DOHH2 (cell line): Measurements from ENCODE around the gene KLHL21.
"Not testable (repeated sequence)": the region's sequence is repeated elsewhere in the genome, so short reads cannot be mapped to it uniquely, and the experiment has no call there.

Experiments
- H3F3A ChIP-seq: fragments of 200-600 bp; sonication (generic), shearing (Covaris generic); 2 replicates; pipeline ENCODE4 v1.6.0; 2016; ENCODE audit warnings: antibody characterized with exemption, mild to moderate bottlenecking; ENCODE audit not compliant: control insufficient read depth, insufficient read depth
- H3K27ac ChIP-seq: fragments of 200-600 bp; sonication (generic); 2 replicates; pipeline ENCODE4 v1.5.1; 2014; ENCODE audit warnings: low read depth, mild to moderate bottlenecking, low read length, moderate library complexity
- H3K27me3 ChIP-seq: fragments of 200-600 bp; sonication (generic); 2 replicates; pipeline ENCODE4 v1.6.1; 2014; ENCODE audit warnings: mild to moderate bottlenecking, low read length, mixed read lengths; ENCODE audit not compliant: control insufficient read depth
- H3K36me3 ChIP-seq: fragments of 200-600 bp; sonication (generic); 2 replicates; pipeline ENCODE4 v1.6.1; 2014; ENCODE audit warnings: mild to moderate bottlenecking, low read length, moderate library complexity, mixed read lengths; ENCODE audit not compliant: control insufficient read depth
- H3K4me1 ChIP-seq: fragments of 200-600 bp; sonication (generic); 2 replicates; pipeline ENCODE4 v1.6.1; 2014; ENCODE audit warnings: mild to moderate bottlenecking, low read length, mixed read lengths; ENCODE audit not compliant: control insufficient read depth
- H3K4me2 ChIP-seq: fragments of 200-600 bp; sonication (generic); 2 replicates; pipeline ENCODE4 v1.6.0; 2014; ENCODE audit warnings: mild to moderate bottlenecking, low read length, moderate library complexity
- H3K4me3 ChIP-seq: fragments of 200-600 bp; sonication (generic); 2 replicates; pipeline ENCODE4 v1.5.1; 2014; ENCODE audit warnings: mild to moderate bottlenecking, low read length, mixed read lengths
- H3K79me2 ChIP-seq: fragments of 200-600 bp; sonication (generic); 2 replicates; pipeline ENCODE4 v1.6.1; 2014; ENCODE audit warnings: mild to moderate bottlenecking, low read length, mixed read lengths; ENCODE audit not compliant: control insufficient read depth
- H3K9me2 ChIP-seq: fragments of 200-600 bp; sonication (generic); replicated peaks from 2 replicates; pipeline ENCODE4 v1.6.1; 2014; ENCODE audit warnings: mild to moderate bottlenecking, low read length, mixed read lengths; ENCODE audit not compliant: control insufficient read depth
- H3K9me3 ChIP-seq: fragments of 200-600 bp; sonication (generic); 2 replicates; pipeline ENCODE4 v1.6.1; 2014; ENCODE audit warnings: antibody characterized with exemption, low read length, mixed read lengths; ENCODE audit not compliant: control insufficient read depth, insufficient read depth
- H4K20me1 ChIP-seq: fragments of 200-600 bp; sonication (generic); 2 replicates; pipeline ENCODE4 v1.6.0; 2014; ENCODE audit warnings: low read depth, mild to moderate bottlenecking, antibody characterized with exemption, low read length, moderate library complexity; ENCODE audit not compliant: control insufficient read depth, insufficient read depth
- CTCF ChIP-seq: fragments of 200-600 bp; sonication (generic); IDR thresholded peaks from one replicate; pipeline ENCODE4 v1.5.1; 2014; ENCODE audit warnings: antibody characterized with exemption, mild to moderate bottlenecking, low read depth, low read length; ENCODE audit not compliant: poor library complexity, severe bottlenecking
- EZH2phosphoT487 ChIP-seq: fragments of 200-600 bp; sonication (generic); IDR thresholded peaks from 2 replicates; pipeline ENCODE4 v1.6.1; 2017; ENCODE audit warnings: borderline replicate concordance, mild to moderate bottlenecking, antibody characterized with exemption, low read length, moderate library complexity, mixed read lengths

The KLHL21 gene

GRCh38 chr1:6646499-6647148 lies 44.0 kb upstream of the KLHL21 start:
- no peaks in the 10 kb centered on the region for H3K9me2 ChIP-seq
- no peaks in the 10 kb centered on the region for H4K20me1 ChIP-seq
- H3K4me1 ChIP-seq = no peaks in the 10 kb centered on the region
- H3K4me2 ChIP-seq = no peak overlapping the region
- H3K36me3 ChIP-seq = peaks cover 36% of the 10 kb centered on the region
- H3K27me3 ChIP-seq = no peaks in the 10 kb centered on the region
- H3K27ac ChIP-seq = no peak overlapping the region
- no peak overlapping the region for H3K4me3 ChIP-seq
- H3K9me3 ChIP-seq = no peaks in the 10 kb centered on the region
- no peaks in the 10 kb centered on the region for H3F3A ChIP-seq
- TF ChIP-seq CTCF = peak; percentile 61
- no peak for TF ChIP-seq EZH2phosphoT487
- H3K79me2 ChIP-seq = no peaks in the 10 kb centered on the region

GRCh38 chr1:6645018-6645417 lies 42.3 kb upstream of the KLHL21 start:
- Histone ChIP-seq H3K4me2 (no peak overlapping the region), H3K36me3 (peaks cover 35% of the 10 kb centered on the region), H3K4me1 (no peaks in the 10 kb centered on the region), H3K9me2 (no peaks in the 10 kb centered on the region), H4K20me1 (no peaks in the 10 kb centered on the region), H3K4me3 (no peak overlapping the region), H3K27ac (no peak overlapping the region), H3K27me3 (no peaks in the 10 kb centered on the region), H3K9me3 (no peaks in the 10 kb centered on the region), H3K79me2 (no peaks in the 10 kb centered on the region), H3F3A (no peaks in the 10 kb centered on the region)
- no peak for TF ChIP-seq CTCF
- TF ChIP-seq EZH2phosphoT487 = no peak

- H3F3A ChIP-seq, H3K27me3 ChIP-seq, H3K9me3 ChIP-seq, H3K9me2 ChIP-seq, H3K79me2 ChIP-seq, H3K27ac ChIP-seq, H4K20me1 ChIP-seq, H3K4me3 ChIP-seq, H3K4me2 ChIP-seq, H3K4me1 ChIP-seq: not testable (repeated sequence)
- H3K36me3 ChIP-seq = peaks cover 65% of the 10 kb centered on the region
Observed at GRCh38 chr1:6640867-6641266, 38.2 kb upstream of the KLHL21 start.

GRCh38 chr1:6638226-6638625 lies 35.6 kb upstream of the KLHL21 start:
- no peaks in the 10 kb centered on the region for H3K27me3 ChIP-seq
- peaks cover 2% of the 10 kb centered on the region; the same call in 1 of the 2 replicates for H3F3A ChIP-seq
- no peaks in the 10 kb centered on the region for H3K4me1 ChIP-seq
- H3K9me3 ChIP-seq = no peaks in the 10 kb centered on the region
- H3K9me2 ChIP-seq = no peaks in the 10 kb centered on the region
- no peak overlapping the region for H3K27ac ChIP-seq
- H3K4me2 ChIP-seq = no peak overlapping the region
- no peak for TF ChIP-seq CTCF
- TF ChIP-seq EZH2phosphoT487 = no peak
- H4K20me1 ChIP-seq = no peaks in the 10 kb centered on the region
- H3K36me3 ChIP-seq = peaks cover 69% of the 10 kb centered on the region
- H3K79me2 ChIP-seq = no peaks in the 10 kb centered on the region
- H3K4me3 ChIP-seq = no peak overlapping the region
